HT1080 (cell line): ENCODE data around the gene AVPR2. TPM values are rescaled to one million over a fixed set of nuclear protein-coding genes. Genes with fewer than 3 reads are reported as not detected.

Source experiments
- DNase-seq: peaks from one replicate; pipeline ENCODE4 v3.0.0-alpha.2; 2015; ENCODE audit warnings: low read depth
- total RNA-seq: library from RNA; depleted of rRNA; stranded (reverse); fragments of >200 nt; shearing (Covaris generic); gene quantifications from 2 replicates; pipeline ENCODE4 v1.2.3, GENCODE V29; 2014; rRNA removed

The AVPR2 gene
- total RNA-seq, 1 experiment from 2014 or later = not detected

DNA sequence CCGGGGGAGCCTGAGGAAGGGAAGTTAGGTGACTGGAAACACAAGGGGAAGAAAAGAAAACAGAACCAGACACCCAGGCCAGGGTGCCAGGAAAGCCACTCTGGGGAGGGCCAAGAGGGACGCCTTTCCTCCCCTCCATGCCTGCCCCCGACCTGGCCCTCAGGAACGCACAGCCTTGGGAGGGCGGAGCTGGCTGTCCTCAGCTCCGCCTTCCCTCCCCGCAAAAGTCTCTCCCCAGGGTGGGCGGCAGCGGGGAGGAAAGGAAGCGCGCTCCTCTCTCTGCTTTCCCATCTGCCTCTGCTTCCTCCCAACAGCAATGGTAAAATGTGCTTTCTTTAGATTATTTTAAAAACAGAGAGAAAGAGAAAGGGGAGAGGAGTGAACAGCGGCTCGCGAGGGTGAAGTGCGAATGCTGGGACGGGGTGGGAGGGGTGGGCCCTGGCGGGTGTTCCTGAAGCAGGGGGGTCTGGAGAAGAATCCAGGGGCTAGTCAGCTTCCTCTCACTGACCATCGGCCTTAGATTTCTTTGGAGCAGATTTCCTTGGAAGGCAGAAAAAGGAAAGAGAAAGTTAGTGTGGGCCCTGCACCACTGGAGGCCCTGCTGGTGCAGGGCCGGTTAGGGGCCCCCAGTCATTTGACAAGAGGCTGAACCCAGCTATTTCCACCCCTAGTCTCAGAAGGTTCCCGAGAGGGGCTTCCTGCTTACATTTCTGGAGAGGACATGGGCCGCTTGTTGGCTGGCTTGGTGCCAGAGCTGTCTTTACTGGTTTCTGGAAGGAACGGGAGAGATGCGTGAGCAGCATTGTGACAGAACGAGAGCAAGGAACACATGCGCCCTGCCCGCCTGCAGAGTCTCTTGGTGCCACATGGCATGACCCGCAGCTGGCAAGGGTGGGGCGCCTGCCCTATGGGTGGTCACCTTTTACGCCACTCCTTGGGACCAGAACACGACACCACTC lies 44.7 kb downstream of the AVPR2 start:
- no peak for DNase-seq

DNA sequence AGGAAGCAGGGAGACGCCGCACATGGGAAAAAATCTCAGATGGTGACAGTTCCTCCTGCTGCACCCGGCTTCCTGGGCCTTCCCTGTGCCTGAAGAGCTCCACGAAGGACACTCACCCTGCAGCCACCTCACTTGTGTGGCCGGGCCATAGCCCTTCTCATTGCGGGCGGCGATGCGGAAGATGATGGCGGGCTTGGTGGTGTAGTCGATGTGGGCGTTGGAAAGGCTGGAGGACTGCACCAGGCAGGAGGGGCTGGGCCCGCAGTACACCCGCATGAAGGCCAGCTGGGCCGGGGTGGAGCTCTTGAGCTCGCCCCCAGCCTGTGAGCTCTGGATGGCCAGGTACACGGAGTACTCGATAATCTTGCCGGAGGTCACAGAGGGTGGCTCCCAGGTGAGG lies 45.7 kb downstream of the AVPR2 start:
- DNase-seq = no peak

GRCh38 chrX:153951683-153952372 lies 47.4 kb downstream of the AVPR2 start:
- DNase-seq = no peak

GRCh38 chrX:153952373-153953026 lies 48.0 kb downstream of the AVPR2 start:
- no peak for DNase-seq

DNA sequence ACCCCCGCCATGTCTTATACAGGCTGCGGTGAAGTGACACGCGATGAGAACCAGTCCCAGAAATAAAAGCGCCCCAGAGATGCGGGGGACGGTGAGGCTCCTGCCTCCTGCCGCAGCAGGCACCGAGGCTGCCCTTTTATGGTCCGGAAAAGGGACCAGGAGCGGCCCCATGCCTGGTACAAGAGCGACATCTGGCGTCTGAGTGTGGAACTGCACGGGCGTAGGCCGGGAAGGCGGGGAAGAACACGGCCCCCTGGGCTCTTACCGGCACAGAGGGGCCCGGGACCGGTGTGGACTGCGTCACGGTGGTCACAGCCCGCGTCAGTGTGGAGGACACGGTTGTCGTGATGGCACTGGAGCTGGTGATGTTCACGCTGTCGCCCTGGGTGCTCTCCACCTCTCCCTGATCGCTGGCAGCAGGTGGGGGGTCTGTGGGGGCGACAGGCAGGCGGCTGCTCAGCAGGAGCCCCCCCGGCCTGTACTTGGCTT lies 48.9 kb downstream of the AVPR2 start:
- peak; percentile 57 for DNase-seq

DNA sequence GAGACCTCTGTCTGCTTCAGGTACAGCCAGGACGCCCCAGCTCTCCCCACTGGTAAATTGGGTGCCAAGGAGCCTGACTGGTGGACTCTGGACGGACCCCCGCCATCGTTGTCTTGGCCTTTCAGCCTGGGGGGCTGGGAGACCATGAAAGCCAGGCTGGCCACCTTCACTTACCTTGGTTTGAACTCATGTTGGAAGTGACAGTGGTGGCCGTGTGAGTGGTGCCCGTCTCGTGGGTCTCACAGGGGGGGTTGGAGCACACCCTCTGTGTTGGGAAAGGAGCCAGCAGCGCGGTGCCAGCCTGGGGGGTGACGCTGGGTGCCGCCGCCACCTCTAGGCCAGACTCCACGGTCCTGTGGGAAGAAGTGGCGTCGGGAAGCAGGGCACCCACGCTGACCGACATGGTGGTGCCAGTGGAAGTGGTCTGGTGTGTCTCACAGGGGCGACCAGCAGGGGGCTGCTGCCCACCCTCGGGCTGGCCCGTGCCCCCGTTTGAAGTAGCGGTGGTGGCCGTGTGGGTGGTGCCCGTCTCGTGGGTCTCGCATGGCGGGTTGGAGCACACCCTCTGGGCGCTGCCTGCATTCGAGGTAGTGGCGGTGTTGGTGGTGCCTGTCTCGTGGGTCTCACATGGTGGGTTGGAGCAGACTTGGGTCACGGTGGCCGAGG lies 49.6 kb downstream of the AVPR2 start:
- DNase-seq = no peak

DNA sequence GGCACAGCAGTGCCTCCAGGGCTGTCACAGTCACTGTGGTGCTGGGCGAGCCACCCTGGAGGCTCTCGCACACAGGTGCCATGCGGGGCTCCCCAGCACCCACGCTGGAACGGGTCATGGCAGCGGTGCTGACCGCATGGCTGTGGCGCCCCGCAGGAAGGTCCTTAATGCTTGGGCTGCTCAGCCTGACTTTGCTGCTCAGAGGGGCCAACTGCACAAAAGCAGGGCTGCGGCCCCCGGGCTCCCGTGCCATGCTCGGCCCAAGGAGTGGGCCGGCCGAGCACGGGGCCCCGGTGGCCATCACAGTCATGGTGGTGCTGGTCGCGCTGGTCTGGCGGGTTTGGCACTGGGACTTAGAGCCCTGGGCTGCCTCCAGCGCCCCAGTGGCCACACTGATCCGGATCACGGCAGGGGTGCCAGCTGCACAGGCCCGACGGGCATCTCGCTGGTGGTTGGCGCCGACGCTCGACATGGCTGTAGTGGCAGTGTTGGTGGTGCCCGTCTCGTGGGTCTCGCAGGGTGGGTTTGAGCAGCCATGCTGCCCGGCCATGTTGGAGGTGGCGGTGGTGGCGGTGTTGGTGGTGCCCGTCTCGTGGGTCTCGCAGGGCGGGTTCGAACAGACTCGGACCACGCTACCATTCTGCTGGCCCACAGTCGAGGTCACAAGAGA lies 50.2 kb downstream of the AVPR2 start:
- no peak for DNase-seq

GRCh38 chrX:153955228-153955732 lies 50.8 kb downstream of the AVPR2 start:
- no peak for DNase-seq

- no peak for DNase-seq
Measured at GRCh38 chrX:153956044-153956907, 51.8 kb downstream of the AVPR2 start.

Other genes with a start within 250 kb of the AVPR2 start
- gene PNCK, start 230.9 kb upstream of the AVPR2 start, total RNA-seq = not detected in 2 replicates
- gene SLC6A8, start 216.7 kb upstream of the AVPR2 start, total RNA-seq = 33.2 and 61.3 TPM in 2 replicates
- gene BCAP31, start 180.3 kb upstream of the AVPR2 start, total RNA-seq = 197 and 234 TPM in 2 replicates
- 1.5 and 1.9 TPM in 2 replicates for gene ABCD1, start 179.8 kb upstream of the AVPR2 start, total RNA-seq
- gene PLXNB3, start 140.4 kb upstream of the AVPR2 start, total RNA-seq = 2.3 and 4.5 TPM in 2 replicates
- gene SRPK3, start 123.6 kb upstream of the AVPR2 start, total RNA-seq = 0.03 TPM in 1 of 2 replicates, not detected in the other
- 57.1 and 65.2 TPM in 2 replicates for gene IDH3G, start 110.3 kb upstream of the AVPR2 start, total RNA-seq
- 76.9 and 89.2 TPM in 2 replicates for gene SSR4, start 110.0 kb upstream of the AVPR2 start, total RNA-seq
- 0.13 and 0.16 TPM in 2 replicates for gene PDZD4, start 74.1 kb upstream of the AVPR2 start, total RNA-seq
- gene L1CAM, start 18.5 kb upstream of the AVPR2 start, total RNA-seq = 2.0 and 3.0 TPM in 2 replicates
- gene ARHGAP4, start 21.6 kb downstream of the AVPR2 start, total RNA-seq = 2.7 and 3.3 TPM in 2 replicates
- 182 and 213 TPM in 2 replicates for gene NAA10, start 30.4 kb downstream of the AVPR2 start, total RNA-seq
- 1.0 TPM in 1 of 2 replicates, not detected in the other for gene RENBP, start 40.0 kb downstream of the AVPR2 start, total RNA-seq
- gene HCFC1, start 67.1 kb downstream of the AVPR2 start, total RNA-seq = 38.9 and 60.0 TPM in 2 replicates
- 4.8 and 11.6 TPM in 2 replicates for gene TMEM187, start 68.1 kb downstream of the AVPR2 start, total RNA-seq
- gene IRAK1, start 115.2 kb downstream of the AVPR2 start, total RNA-seq = 200 and 232 TPM in 2 replicates
- 27.2 and 32.0 TPM in 2 replicates for gene MECP2, start 193.0 kb downstream of the AVPR2 start, total RNA-seq
- gene OPN1LW, start 239.6 kb downstream of the AVPR2 start, total RNA-seq = not detected in 2 replicates